ENCODE measurements around the gene SESN2.

DNA sequence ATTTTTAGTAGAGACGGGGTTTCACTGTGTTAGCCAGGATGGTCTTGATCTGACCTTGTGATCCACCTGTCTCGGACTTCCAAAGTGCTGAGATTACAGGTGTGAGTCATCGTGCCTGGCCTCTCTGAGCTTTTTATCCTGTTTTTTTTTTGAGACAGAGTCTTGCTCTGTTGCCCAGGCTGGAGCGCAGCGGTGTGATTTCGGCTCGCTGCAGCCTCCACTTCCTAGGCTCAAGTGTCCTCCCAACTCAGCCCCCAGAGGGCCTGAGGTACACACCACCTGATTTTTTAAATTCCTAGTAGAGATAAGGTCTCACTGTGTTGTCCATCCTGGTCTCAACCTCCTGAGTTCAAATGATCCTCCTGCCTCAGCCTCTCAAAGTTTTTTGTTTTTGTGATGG lies 20.4 kb downstream of the SESN2 start:
- TF ChIP-seq POLR2A (IDR thresholded peaks at IDR 0.05): no peak
- TF ChIP-seq, protein P1, sequence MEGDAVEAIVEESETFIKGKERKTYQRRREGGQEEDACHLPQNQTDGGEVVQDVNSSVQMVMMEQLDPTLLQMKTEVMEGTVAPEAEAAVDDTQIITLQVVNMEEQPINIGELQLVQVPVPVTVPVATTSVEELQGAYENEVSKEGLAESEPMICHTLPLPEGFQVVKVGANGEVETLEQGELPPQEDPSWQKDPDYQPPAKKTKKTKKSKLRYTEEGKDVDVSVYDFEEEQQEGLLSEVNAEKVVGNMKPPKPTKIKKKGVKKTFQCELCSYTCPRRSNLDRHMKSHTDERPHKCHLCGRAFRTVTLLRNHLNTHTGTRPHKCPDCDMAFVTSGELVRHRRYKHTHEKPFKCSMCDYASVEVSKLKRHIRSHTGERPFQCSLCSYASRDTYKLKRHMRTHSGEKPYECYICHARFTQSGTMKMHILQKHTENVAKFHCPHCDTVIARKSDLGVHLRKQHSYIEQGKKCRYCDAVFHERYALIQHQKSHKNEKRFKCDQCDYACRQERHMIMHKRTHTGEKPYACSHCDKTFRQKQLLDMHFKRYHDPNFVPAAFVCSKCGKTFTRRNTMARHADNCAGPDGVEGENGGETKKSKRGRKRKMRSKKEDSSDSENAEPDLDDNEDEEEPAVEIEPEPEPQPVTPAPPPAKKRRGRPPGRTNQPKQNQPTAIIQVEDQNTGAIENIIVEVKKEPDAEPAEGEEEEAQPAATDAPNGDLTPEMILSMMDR (IDR thresholded peaks at IDR 0.05): no peak
